Right atrium auricular region (tissue), 2 donors: ENCODE data around the gene B9D2. TPM values are rescaled to one million over a fixed set of nuclear protein-coding genes. Genes with fewer than 3 reads are reported as not detected.

Experiments used
- DNase-seq: peaks from one replicate; pipeline ENCODE4 v3.0.0-alpha.2; 2019; ENCODE audit warnings: low spot score
- H3K27ac ChIP-seq, 2 donors: fragments of 200-600 bp; sonication (generic); 1 replicate in 1 of 2; 2 replicates in 1 of 2; pipeline ENCODE4 v1.5.1; 2016 to 2019
- H3K27me3 ChIP-seq, 2 donors: fragments of 200-600 bp; sonication (generic); one replicate each; pipeline versions ENCODE4 v1.5.1 to v1.6.0; 2017 to 2019
- H3K36me3 ChIP-seq: fragments of 200-600 bp; sonication (generic); one replicate; pipeline ENCODE4 v1.5.1; 2016
- H3K4me1 ChIP-seq, 2 donors: fragments of 200-600 bp; sonication (generic); one replicate each; pipeline versions ENCODE4 v1.5.1 to v1.6.0; 2017 to 2019
- H3K4me3 ChIP-seq, 2 donors: fragments of 200-600 bp; sonication (generic); 1 replicate in 1 of 2; 2 replicates in 1 of 2; pipeline ENCODE4 v1.5.1; 2017 to 2019; ENCODE audit warnings: mild to moderate bottlenecking in 1 of 2, moderate library complexity in 1 of 2
- H3K9me3 ChIP-seq, 2 donors: fragments of 200-600 bp; sonication (generic); one replicate each; pipeline ENCODE4 v1.5.1; 2019
- total RNA-seq, 2 donors: library from RNA; depleted of rRNA; stranded (reverse); fragments of >200 nt; gene quantifications; one replicate each; pipeline ENCODE4 v1.1.0, GENCODE V29; 2016
- TF ChIP-seq, protein P1 (sequence below), 2 donors: fragments of 200-600 bp; sonication (generic); IDR thresholded peaks; one replicate each; pipeline ENCODE4 v1.5.1; 2019; ENCODE audit warnings: antibody characterized with exemption in 2 of 2

Gene B9D2
- total RNA-seq, 2 donors from 2014 or later: 1.9 to 3.8 TPM

DNA sequence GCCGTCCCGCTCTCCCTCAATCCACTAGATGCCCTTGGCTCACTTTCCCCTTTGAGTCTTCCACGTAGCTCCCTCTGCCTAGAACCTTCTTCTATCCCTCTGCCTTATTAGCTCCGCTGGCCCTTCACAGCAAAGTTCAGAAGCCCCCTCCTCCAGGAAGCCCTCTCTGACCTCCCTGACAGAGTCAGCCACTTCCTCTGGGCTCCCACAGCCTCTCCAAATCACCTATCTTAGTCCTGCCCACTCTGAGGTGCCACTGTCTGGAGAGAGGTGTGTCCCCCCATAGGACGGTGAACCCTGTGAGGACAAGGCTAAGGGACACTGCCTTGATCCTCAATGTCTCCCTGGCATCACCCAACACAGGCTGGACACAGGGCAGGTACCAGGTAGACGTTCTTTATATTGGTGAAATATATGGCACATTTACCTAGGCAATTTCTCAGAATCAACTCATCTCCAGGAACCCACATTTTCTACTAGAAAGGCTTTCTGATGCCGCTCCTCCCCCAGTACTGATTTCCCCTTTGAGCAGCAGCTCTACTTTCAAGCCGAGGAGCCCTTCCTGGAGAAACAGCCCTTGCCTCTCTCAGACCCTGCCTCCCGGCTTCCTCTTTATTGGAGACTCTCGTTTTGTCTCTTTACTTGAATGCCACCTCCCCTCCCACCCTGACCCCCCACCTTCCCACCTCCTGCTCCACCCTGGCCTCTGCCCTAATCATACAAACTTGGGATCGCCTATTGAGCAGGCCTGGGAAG lies 6.8 kb downstream of the B9D2 start:
- Histone ChIP-seq H3K27me3 (no peaks in the 10 kb centered on the region), H3K4me3 (no peak overlapping the region), H3K36me3 (no peaks in the 10 kb centered on the region), H3K4me1 (peaks cover 0 to 22% of the 10 kb centered on the region in 2 donors), H3K9me3 (no peaks in the 10 kb centered on the region), H3K27ac (no peak overlapping the region)
- TF ChIP-seq, protein P1, sequence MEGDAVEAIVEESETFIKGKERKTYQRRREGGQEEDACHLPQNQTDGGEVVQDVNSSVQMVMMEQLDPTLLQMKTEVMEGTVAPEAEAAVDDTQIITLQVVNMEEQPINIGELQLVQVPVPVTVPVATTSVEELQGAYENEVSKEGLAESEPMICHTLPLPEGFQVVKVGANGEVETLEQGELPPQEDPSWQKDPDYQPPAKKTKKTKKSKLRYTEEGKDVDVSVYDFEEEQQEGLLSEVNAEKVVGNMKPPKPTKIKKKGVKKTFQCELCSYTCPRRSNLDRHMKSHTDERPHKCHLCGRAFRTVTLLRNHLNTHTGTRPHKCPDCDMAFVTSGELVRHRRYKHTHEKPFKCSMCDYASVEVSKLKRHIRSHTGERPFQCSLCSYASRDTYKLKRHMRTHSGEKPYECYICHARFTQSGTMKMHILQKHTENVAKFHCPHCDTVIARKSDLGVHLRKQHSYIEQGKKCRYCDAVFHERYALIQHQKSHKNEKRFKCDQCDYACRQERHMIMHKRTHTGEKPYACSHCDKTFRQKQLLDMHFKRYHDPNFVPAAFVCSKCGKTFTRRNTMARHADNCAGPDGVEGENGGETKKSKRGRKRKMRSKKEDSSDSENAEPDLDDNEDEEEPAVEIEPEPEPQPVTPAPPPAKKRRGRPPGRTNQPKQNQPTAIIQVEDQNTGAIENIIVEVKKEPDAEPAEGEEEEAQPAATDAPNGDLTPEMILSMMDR (IDR thresholded peaks at IDR 0.05): no peak
- no peak for DNase-seq

DNA sequence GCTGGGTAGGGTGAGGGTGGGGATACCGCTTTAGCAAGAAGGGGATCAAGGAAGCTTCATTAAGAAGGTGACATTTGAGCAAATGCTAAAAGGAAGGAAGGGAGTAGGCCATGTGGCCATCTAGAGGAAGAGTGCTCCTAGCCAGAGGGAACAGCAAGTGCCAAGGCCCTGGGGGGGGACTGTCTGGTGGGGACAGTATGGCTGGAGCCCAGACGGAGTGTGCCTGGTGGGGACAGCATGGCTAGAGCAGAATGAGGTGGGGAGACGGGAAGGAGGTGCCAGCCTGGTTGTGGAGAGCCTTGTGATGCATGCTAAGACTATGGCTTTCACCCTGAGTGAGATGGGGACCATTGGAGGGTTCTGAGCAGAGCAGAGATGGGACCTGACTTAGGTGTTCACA lies 8.1 kb downstream of the B9D2 start:
- H3K36me3 ChIP-seq: no peaks in the 10 kb centered on the region
- TF ChIP-seq, protein P1 (IDR thresholded peaks at IDR 0.05): no peak
- no peak overlapping the region for H3K27ac ChIP-seq
- H3K9me3 ChIP-seq: no peaks in the 10 kb centered on the region
- peaks cover 0 to 30% of the 10 kb centered on the region in 2 donors for H3K4me1 ChIP-seq
- no peak for DNase-seq
- no peaks in the 10 kb centered on the region for H3K27me3 ChIP-seq
- H3K4me3 ChIP-seq: no peak overlapping the region

DNA sequence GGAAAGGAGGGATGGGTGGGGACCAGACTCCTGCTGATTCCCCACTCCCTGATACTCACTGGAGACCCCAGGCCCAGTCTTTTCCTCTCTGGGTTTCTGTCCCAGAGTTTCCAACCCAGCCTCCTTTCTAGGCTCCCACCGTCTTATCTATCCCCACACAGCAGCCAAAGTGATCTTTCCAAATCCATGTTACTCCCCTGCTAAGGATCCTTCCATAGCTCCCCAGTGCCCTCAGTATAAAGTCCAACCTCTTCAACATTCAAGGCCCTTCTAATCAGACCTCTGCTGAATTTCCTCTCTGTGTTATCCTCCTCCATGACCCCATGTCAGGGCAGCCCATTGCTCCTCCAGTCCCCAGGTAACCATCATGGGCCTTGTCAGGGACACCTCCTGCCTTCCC lies 8.9 kb downstream of the B9D2 start:
- no peak for DNase-seq
- no peak overlapping the region for H3K27ac ChIP-seq

DNA sequence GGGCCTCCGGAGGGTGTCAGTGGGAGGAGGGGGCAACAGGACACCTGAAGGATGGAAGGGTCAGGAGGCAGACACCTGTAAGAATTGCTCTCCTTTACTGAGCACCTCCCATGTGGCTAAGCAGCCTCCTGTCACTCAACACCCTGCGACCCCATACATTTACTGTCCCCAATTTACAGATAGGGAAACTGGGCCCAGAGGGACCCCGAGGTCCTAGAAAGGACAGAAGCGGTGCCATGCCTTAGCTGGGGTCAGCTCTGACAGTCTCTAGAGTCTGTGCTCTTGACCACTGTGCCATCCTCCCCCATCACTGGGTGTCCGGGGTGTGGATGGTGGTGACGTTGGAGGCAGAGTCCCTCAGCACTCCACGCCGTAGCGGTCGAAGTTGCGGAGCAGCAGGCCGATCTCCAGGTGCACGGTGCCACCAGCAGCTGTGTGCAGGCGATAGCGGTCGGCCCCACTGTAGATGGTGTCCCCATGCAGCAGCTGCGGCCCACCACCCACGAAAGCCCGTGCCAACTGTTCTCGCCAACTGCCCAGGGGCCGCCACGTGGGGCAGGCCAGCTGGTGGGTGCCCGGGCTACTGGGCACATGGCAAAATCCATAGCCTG lies 9.5 kb downstream of the B9D2 start:
- Histone ChIP-seq H3K27me3 (no peaks in the 10 kb centered on the region), H3K36me3 (no peaks in the 10 kb centered on the region), H3K9me3 (no peaks in the 10 kb centered on the region), H3K4me3 (peak overlapping the region; percentile 84 to 88), H3K27ac (peak overlapping the region; percentile 93 to 95), H3K4me1 (peaks cover 0 to 43% of the 10 kb centered on the region in 2 donors)
- TF ChIP-seq, protein P1 (IDR thresholded peaks at IDR 0.05): peak; percentile 5
- DNase-seq: no peak

More for the DNA sequence above, 8.9 kb downstream of the B9D2 start:
- TF ChIP-seq, protein P1 (IDR thresholded peaks at IDR 0.05): no peak
- Histone ChIP-seq H3K4me1 (peaks cover 0 to 37% of the 10 kb centered on the region in 2 donors), H3K27me3 (no peaks in the 10 kb centered on the region), H3K4me3 (no peak overlapping the region), H3K36me3 (no peaks in the 10 kb centered on the region), H3K9me3 (no peaks in the 10 kb centered on the region)

DNA sequence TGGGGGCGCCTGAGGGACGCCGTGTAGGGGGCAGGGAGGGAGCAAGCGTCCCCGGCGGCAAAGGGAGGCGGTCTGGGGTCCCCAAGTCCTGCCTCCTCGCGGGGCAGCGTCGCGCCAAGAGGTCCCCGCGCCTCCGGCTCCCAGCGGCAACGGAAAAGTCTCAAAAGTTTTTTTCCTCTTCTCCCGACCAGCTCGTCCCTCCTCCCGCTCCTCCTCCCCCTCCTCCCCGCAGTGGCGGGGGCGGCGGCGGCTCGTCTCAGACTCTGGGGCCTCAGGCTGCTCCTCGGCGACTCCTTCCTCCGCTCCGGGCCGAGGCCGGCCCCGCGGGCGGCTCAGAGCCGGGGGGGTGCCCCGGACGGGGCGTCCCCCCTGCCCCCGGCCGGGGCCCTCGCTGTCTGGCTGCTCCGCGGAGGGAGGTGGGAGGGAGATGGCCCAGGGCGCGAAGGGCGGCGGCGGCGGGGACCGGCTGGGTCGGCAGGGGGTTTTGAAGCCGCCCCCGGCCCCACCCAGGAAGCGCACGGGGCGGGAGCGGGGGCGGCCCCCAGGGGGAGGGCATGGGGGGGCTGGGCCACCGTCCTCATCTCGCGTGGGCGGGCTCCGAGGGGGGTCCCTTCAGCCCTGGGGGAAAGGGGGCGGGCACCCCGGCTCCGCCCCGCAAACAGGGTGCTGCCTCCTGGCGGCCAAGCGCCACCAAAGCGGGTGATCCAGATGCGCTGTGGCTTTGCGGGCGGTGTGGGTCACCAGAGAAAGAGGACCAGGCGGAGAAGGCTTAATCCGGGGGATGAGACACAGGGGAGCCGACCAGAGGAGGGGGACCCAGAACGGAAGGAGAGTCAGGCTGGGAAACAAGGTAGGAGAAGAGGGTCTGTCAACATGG lies 10.2 kb downstream of the B9D2 start, which contains the start of gene TGFB1:
TGFB1 (minus strand) TSS at position 457 of the 877 bp plus-strand sequence. CDS start 878 bp downstream, outside the sequence.
- H3K9me3 ChIP-seq: no peaks in the 10 kb centered on the region
- H3K27ac ChIP-seq: peak within 1 kb of the TSS; percentile 93 to 95
- peaks cover 0 to 46% of the 10 kb centered on the region in 2 donors for H3K4me1 ChIP-seq
- no peaks in the 10 kb centered on the region for H3K36me3 ChIP-seq
- no peaks in the 10 kb centered on the region for H3K27me3 ChIP-seq
- DNase-seq: peak; percentile 88
- TF ChIP-seq, protein P1 (IDR thresholded peaks at IDR 0.05): peak; percentile 88 to 92
- peak within 1 kb of the TSS; percentile 84 to 88 for H3K4me3 ChIP-seq
